Calu3 (cell line): ENCODE results near the gene ESR1. TPM values are rescaled to one million over a fixed set of nuclear protein-coding genes. Genes with fewer than 3 reads are reported as not detected.

Experiments
- BruUV-seq: library from RNA; stranded (reverse); fragments of 400-500 nt; replicated peaks from 2 replicates; lab custom pipeline; 2021; lab: Mats Ljungman, UMichigan
- CTCF ChIA-PET: fragments of 300-600 bp; sonication (Branson Sonifier 250); formaldehyde crosslinking; loops from one replicate; lab custom pipeline; 2022; ENCODE audit warnings: antibody characterized with exemption; lab: Charles Lee
- DNase-seq: peaks from one replicate; pipeline ENCODE4 v3.0.0; 2022
- H3K27ac Mint-ChIP-seq: one replicate; pipeline ENCODE4 v1.8.0; 2022; ENCODE audit warnings: mixed read lengths; ENCODE audit not compliant: unreplicated experiment
- H3K27me3 Mint-ChIP-seq: one replicate; pipeline ENCODE4 v1.8.0; 2022; ENCODE audit warnings: mixed read lengths; ENCODE audit not compliant: unreplicated experiment
- H3K36me3 Mint-ChIP-seq: one replicate; pipeline ENCODE4 v1.8.0; 2022; ENCODE audit warnings: mild to moderate bottlenecking, moderate library complexity, mixed read lengths; ENCODE audit not compliant: insufficient read depth, unreplicated experiment
- H3K4me1 Mint-ChIP-seq: one replicate; pipeline ENCODE4 v1.8.0; 2022; ENCODE audit warnings: mild to moderate bottlenecking, low read depth, mixed read lengths; ENCODE audit not compliant: unreplicated experiment
- H3K4me3 Mint-ChIP-seq: one replicate; pipeline ENCODE4 v1.8.0; 2022; ENCODE audit warnings: mild to moderate bottlenecking, low read depth, moderate library complexity, mixed read lengths; ENCODE audit not compliant: unreplicated experiment
- H3K9me3 Mint-ChIP-seq: one replicate; pipeline ENCODE4 v1.8.0; 2022; ENCODE audit warnings: low read depth, mixed read lengths; ENCODE audit not compliant: unreplicated experiment
- CTCF ChIP-seq: fragments of 200-600 bp; IDR thresholded peaks from one replicate; pipeline ENCODE4 v1.8.0; 2022; ENCODE audit warnings: antibody characterized with exemption; ENCODE audit not compliant: unreplicated experiment
- intact Hi-C: fragments of 100-400 bp; cut with micrococcal nuclease; formaldehyde crosslinking; loops from one replicate; pipeline ENCODE4 v1.10.0; 2022; ENCODE audit not compliant: unreplicated experiment
- total RNA-seq: library from RNA; stranded (reverse); gene quantifications from 2 replicates; pipeline ENCODE4 v1.2.3, GENCODE V29; 2022

The ESR1 gene
- total RNA-seq, 1 experiment from 2014 or later, result 0.50 TPM

- intact Hi-C loops, result no loop called here
- H3K9me3 Mint-ChIP-seq, result no peaks in the 10 kb centered on the region
- TF ChIP-seq CTCF, result no peak
- CTCF ChIA-PET, result no interaction called here
- no peaks in the 10 kb centered on the region for H3K27me3 Mint-ChIP-seq
- no peak overlapping the region for H3K4me3 Mint-ChIP-seq
- H3K4me1 Mint-ChIP-seq, result no peaks in the 10 kb centered on the region
- no peak overlapping the region for H3K27ac Mint-ChIP-seq
- peaks cover 4% of the 10 kb centered on the region for H3K36me3 Mint-ChIP-seq
- no TSS peak for BruUV-seq
- DNase-seq, result no peak
Observed at GRCh38 chr6:152118224-152118623, 310.7 kb downstream of the ESR1 start.

- Mint-ChIP-seq H3K27ac (no peak overlapping the region), H3K27me3 (no peaks in the 10 kb centered on the region), H3K9me3 (no peaks in the 10 kb centered on the region), H3K36me3 (peaks cover 4% of the 10 kb centered on the region), H3K4me1 (no peaks in the 10 kb centered on the region), H3K4me3 (no peak overlapping the region)
- BruUV-seq, result no TSS peak
- no peak for DNase-seq
- TF ChIP-seq CTCF, result no peak
- intact Hi-C loops, result no loop called here
- CTCF ChIA-PET, result no interaction called here
Observed at GRCh38 chr6:152118678-152119077, 311.2 kb downstream of the ESR1 start.

- Mint-ChIP-seq H3K27me3 (no peaks in the 10 kb centered on the region), H3K4me1 (no peaks in the 10 kb centered on the region), H3K9me3 (no peaks in the 10 kb centered on the region), H3K36me3 (peaks cover 4% of the 10 kb centered on the region), H3K27ac (no peak overlapping the region), H3K4me3 (no peak overlapping the region)
- CTCF ChIA-PET, result no interaction called here
- DNase-seq, result no peak
- TF ChIP-seq CTCF, result no peak
- BruUV-seq, result no TSS peak
- intact Hi-C loops, result no loop called here
Observed at GRCh38 chr6:152119831-152120230, 312.3 kb downstream of the ESR1 start.

GRCh38 chr6:152121910-152122309 is 314.4 kb downstream of the ESR1 start:
- DNase-seq, result no peak
- Mint-ChIP-seq H3K27ac (no peak overlapping the region), H3K9me3 (no peaks in the 10 kb centered on the region), H3K36me3 (peaks cover 4% of the 10 kb centered on the region), H3K4me3 (no peak overlapping the region), H3K27me3 (no peaks in the 10 kb centered on the region), H3K4me1 (no peaks in the 10 kb centered on the region)
- BruUV-seq, result no TSS peak
- CTCF ChIA-PET, result no interaction called here
- intact Hi-C loops, result no loop called here
- no peak for TF ChIP-seq CTCF
